ENCODE measurements around the gene SUPT4H1.
A peak's percentile ranks its signal among the peaks of the same experiment; 100 is the strongest.

Gene SUPT4H1

GRCh38 chr17:58316260-58316960 lies 35.6 kb downstream of the SUPT4H1 start:
- no peak for DNase-seq

GRCh38 chr17:58315750-58316149 lies 36.3 kb downstream of the SUPT4H1 start:
- no peak for DNase-seq

- no peak for DNase-seq
Observed at GRCh38 chr17:58315281-58315711, 36.7 kb downstream of the SUPT4H1 start.

- no peak for DNase-seq
Observed at GRCh38 chr17:58314706-58315015, 37.3 kb downstream of the SUPT4H1 start.

- DNase-seq, result no peak
Observed at GRCh38 chr17:58313815-58314705, 37.9 kb downstream of the SUPT4H1 start.

- DNase-seq, result no peak
Observed at GRCh38 chr17:58312829-58313228, 39.2 kb downstream of the SUPT4H1 start.

- no peak for DNase-seq
Observed at GRCh38 chr17:58312021-58312630, 39.9 kb downstream of the SUPT4H1 start.

- DNase-seq, result no peak
Observed at GRCh38 chr17:58311429-58311894, 40.5 kb downstream of the SUPT4H1 start.

GRCh38 chr17:58310511-58311428 lies 41.2 kb downstream of the SUPT4H1 start:
- no peak for DNase-seq

- no peak for DNase-seq
Observed at GRCh38 chr17:58309918-58310259, 42.1 kb downstream of the SUPT4H1 start.

- no peak for DNase-seq
Observed at GRCh38 chr17:58308985-58309917, 42.8 kb downstream of the SUPT4H1 start.

GRCh38 chr17:58308173-58308984 lies 43.6 kb downstream of the SUPT4H1 start:
- DNase-seq, result no peak

GRCh38 chr17:58307468-58308172 lies 44.4 kb downstream of the SUPT4H1 start:
- DNase-seq, result no peak

- DNase-seq, result no peak
Observed at GRCh38 chr17:58306131-58306951, 45.7 kb downstream of the SUPT4H1 start.

- no peak for DNase-seq
Observed at GRCh38 chr17:58305626-58306025, 46.4 kb downstream of the SUPT4H1 start.

- DNase-seq, result no peak
Observed at GRCh38 chr17:58304750-58305486, 47.1 kb downstream of the SUPT4H1 start.

GRCh38 chr17:58303971-58304749 lies 47.8 kb downstream of the SUPT4H1 start:
- peak; percentile 60 to 67 for DNase-seq

Measured in CD4-positive, alpha-beta T cell treated with Interferon alpha-2 for 1 hour (primary cell).